Mesothelial cell of epicardium (in vitro differentiated cells): ENCODE measurements around the gene PARP2. TPM values are rescaled to one million over a fixed set of nuclear protein-coding genes. Genes with fewer than 3 reads are reported as not detected.
A peak's percentile ranks its signal among the peaks of the same experiment; 100 is the strongest.

Experiments used
- DNase-seq, 2 experiments: peaks; one replicate each; pipeline ENCODE4 v3.0.0; 2021; ENCODE audit warnings: low spot score in 2 of 2; ENCODE audit not compliant: unreplicated experiment in 2 of 2
- H3K27ac Mint-ChIP-seq: 2 replicates; pipeline ENCODE4 v1.8.0; 2021; ENCODE audit warnings: mixed read lengths
- H3K27me3 Mint-ChIP-seq: 2 replicates; pipeline ENCODE4 v1.8.0; 2021; ENCODE audit warnings: low read depth, mixed read lengths
- H3K36me3 Mint-ChIP-seq: 2 replicates; pipeline ENCODE4 v1.8.0; 2021; ENCODE audit warnings: mixed read lengths
- H3K4me1 Mint-ChIP-seq: 2 replicates; pipeline ENCODE4 v1.8.0; 2021; ENCODE audit warnings: mixed read lengths
- H3K4me3 Mint-ChIP-seq: 2 replicates; pipeline ENCODE4 v1.8.0; 2021; ENCODE audit warnings: mild to moderate bottlenecking, moderate library complexity, mixed read lengths
- H3K9me3 Mint-ChIP-seq: 2 replicates; pipeline ENCODE4 v1.8.0; 2021; ENCODE audit warnings: mixed read lengths
- total RNA-seq: library from RNA; stranded (reverse); gene quantifications from 3 replicates; pipeline ENCODE4 v1.2.1, GENCODE V29; 2021
- TF ChIP-seq, protein P1 (sequence below): fragments of 200-600 bp; sonication (generic); IDR thresholded peaks from one replicate; pipeline ENCODE4 v1.5.0; 2021; ENCODE audit warnings: antibody characterized with exemption; ENCODE audit not compliant: unreplicated experiment

The PARP2 gene
- total RNA-seq, 1 donor from 2014 or later, result 40.9 TPM

DNA sequence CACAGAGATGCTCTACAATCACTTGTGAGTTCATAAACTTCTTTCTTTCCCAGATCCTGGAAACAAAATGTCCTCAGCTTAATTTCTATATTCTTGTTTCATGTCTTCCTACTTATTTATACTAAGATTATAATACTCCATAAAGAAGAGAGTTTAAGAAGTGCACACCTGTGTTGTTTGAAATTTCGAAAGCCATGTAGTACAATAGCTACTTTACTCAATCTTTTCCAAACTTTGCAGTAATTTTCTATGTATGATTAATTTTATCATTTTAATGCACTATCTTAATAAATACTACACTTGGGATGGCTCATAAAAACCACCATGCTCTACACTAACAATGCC is 37.4 kb upstream of the PARP2 start:
- no peak for DNase-seq
- Mint-ChIP-seq H3K4me3 (peak overlapping the region; percentile 82), H3K9me3 (peaks cover 4% of the 10 kb centered on the region), H3K4me1 (peaks cover 19% of the 10 kb centered on the region), H3K27ac (no peak overlapping the region), H3K36me3 (peaks cover 13% of the 10 kb centered on the region), H3K27me3 (no peaks in the 10 kb centered on the region)
- TF ChIP-seq, protein P1, sequence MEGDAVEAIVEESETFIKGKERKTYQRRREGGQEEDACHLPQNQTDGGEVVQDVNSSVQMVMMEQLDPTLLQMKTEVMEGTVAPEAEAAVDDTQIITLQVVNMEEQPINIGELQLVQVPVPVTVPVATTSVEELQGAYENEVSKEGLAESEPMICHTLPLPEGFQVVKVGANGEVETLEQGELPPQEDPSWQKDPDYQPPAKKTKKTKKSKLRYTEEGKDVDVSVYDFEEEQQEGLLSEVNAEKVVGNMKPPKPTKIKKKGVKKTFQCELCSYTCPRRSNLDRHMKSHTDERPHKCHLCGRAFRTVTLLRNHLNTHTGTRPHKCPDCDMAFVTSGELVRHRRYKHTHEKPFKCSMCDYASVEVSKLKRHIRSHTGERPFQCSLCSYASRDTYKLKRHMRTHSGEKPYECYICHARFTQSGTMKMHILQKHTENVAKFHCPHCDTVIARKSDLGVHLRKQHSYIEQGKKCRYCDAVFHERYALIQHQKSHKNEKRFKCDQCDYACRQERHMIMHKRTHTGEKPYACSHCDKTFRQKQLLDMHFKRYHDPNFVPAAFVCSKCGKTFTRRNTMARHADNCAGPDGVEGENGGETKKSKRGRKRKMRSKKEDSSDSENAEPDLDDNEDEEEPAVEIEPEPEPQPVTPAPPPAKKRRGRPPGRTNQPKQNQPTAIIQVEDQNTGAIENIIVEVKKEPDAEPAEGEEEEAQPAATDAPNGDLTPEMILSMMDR, result no peak

- TF ChIP-seq, protein P1, result no peak
- Mint-ChIP-seq H3K4me1 (no peaks in the 10 kb centered on the region), H3K36me3 (peaks cover 34% of the 10 kb centered on the region), H3K27ac (no peak overlapping the region), H3K4me3 (no peak overlapping the region), H3K27me3 (no peaks in the 10 kb centered on the region), H3K9me3 (no peaks in the 10 kb centered on the region)
- no peak for DNase-seq
These were observed 29.4 kb upstream of the PARP2 start for GRCh38 chr14:20314026-20314425.

- Mint-ChIP-seq H3K4me1 (no peaks in the 10 kb centered on the region), H3K4me3 (no peak overlapping the region), H3K27me3 (no peaks in the 10 kb centered on the region), H3K27ac (no peak overlapping the region), H3K36me3 (peaks cover 32% of the 10 kb centered on the region), H3K9me3 (no peaks in the 10 kb centered on the region)
- TF ChIP-seq, protein P1, result no peak
- DNase-seq, result no peak
These were observed 25.7 kb upstream of the PARP2 start for GRCh38 chr14:20317720-20318119.

GRCh38 chr14:20327005-20327869 is 16.2 kb upstream of the PARP2 start:
- Mint-ChIP-seq H3K27ac (peak overlapping the region; percentile 71), H3K4me3 (no peak overlapping the region), H3K9me3 (no peaks in the 10 kb centered on the region), H3K27me3 (no peaks in the 10 kb centered on the region), H3K4me1 (peaks cover 20% of the 10 kb centered on the region), H3K36me3 (peaks cover 17% of the 10 kb centered on the region)
- DNase-seq, result no peak
- TF ChIP-seq, protein P1, result peak; percentile 84

- no peak for DNase-seq
- Mint-ChIP-seq H3K9me3 (no peaks in the 10 kb centered on the region), H3K4me1 (peaks cover 25% of the 10 kb centered on the region), H3K36me3 (peaks cover 11% of the 10 kb centered on the region), H3K27ac (no peak overlapping the region), H3K4me3 (no peak overlapping the region), H3K27me3 (no peaks in the 10 kb centered on the region)
- TF ChIP-seq, protein P1, result no peak
These were observed 14.7 kb upstream of the PARP2 start for GRCh38 chr14:20328705-20329104.
